GM18909 (cell line): ENCODE measurements around the gene CPT1A.
"Not testable (repeated sequence)": the region's sequence is repeated elsewhere in the genome, so short reads cannot be mapped to it uniquely, and the experiment has no call there.

Experiments
- ATAC-seq: cut with Tn5 transposase; IDR thresholded peaks from one replicate; pipeline ENCODE4 v1.9.1; 2021; ENCODE audit warnings: mild to moderate bottlenecking; ENCODE audit not compliant: unreplicated experiment, poor library complexity

CPT1A gene

DNA sequence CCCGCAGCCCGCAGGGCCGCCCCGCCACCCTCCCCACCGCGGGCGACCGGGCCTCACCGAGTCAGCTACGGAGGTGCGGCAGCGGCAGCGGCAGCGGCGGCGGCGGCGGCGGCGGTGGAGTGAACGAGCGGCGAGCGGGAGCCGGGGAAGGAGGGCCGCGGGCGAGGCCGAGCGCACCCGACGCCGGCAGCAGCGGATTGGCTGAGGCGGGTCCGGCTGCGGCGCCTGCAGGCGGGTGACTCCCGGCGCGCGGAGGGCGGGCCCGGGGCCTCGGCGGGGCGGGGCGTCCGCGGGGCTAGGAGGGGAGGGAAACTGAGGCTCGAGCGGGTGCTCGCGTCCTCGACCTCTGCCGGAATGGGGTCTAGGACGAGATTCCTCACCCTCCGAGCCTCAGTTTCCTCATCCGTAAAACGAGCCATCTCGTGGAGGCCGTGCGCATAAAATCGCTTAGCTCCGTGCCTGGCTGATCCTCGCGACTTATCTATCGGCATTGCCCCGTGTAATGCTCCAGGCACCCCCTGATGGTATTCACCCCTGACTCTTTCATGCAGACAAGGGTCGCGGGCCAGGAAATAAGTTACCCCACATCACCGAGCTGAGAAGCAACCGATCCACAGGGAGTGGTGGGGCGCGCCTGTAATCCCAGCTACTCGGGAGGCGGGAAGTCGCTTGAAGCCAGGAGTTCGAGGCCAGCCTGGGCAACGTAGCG, at the start of gene CPT1A:
TSS of gene CPT1A (minus strand) at position 199 of the 709 bp plus-strand sequence. CDS start 26,442 bp downstream, outside the sequence.
- ATAC-seq: peak; percentile 26

DNA sequence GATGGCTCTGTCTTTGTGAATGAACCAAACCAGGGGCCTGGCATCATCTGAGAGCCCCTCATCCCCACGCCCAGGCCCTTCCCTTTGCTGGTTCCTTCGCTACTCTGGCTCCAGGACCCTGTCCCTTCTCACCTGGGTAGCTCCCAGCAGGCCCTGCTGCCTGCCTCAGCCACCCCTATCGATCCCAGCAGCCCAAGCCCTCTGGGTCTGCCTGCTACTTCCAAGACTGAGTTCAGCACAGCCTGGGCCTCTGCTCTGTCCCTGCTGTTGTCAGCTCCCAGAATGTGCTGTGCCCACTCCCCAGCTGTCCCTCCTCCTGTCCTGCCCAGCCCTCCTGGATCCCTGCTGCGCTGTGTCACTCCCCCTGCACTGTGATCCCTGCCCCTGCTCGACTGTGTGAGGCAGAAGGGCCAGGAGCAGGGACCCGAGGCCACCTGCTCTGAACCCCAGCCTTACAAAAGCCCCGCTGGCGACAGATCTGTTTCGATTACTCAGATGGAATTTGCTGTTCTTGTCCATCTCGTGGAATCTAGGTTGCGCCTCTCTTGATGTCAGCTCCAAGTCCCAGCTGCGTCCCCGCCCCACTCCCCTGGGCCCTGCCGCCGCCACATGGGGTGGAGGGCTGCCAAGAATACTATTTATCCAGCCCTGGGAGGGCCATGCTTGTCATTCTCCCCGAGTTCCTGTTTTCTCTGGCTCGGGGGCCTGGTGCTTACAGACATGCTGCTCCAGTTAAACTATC, 48.9 kb upstream of the CPT1A start:
- no peak for ATAC-seq

DNA sequence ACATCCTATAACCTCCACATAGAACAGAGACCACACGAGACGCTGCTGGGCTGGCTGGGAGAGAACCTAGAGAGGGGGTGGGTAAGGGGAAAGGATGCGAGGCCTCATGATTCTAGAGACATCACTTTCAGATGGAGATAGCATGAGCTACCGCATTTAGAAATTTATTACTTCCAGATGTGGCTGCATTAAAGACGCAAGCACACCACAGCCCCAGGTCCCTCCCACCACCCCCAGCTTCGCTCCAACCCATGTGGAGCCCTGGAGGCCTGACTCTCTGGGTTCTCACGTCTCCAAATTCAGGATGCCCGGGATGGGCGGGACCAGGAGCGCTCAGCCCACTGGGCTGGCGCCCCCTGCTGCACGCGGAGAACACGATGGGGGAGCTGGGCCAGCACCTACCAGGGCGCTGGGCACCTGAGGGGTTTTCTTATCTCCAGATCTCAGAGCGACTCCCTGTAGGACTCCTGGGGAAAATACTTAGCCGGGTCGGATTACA, 48.3 kb upstream of the CPT1A start:
- ATAC-seq: no peak

- ATAC-seq: not testable (repeated sequence)
Measured at GRCh38 chr11:68884827-68885226, 43.1 kb upstream of the CPT1A start.

DNA sequence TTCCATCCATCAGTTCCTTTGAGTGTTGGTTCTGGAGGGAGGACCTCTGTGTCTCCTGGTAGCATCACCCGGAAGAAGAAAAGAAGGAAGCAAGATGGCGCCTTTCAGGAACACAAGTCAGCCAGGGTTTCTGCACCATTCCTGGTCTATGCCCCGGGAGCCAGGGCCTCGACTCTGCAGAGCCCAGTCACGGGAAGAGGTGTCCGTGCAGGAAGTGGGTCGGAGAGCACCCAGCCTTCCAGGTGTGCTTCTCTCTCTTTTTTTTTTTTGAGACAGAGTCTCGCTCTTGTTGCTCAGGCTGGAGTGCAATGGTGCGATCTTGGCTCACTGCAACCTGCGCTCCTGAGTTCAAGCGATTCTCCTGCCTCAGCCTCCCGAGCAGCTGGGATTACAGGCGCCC, 40.7 kb upstream of the CPT1A start:
- no peak for ATAC-seq

GRCh38 chr11:68881320-68881719, 39.6 kb upstream of the CPT1A start:
- ATAC-seq: no peak

DNA sequence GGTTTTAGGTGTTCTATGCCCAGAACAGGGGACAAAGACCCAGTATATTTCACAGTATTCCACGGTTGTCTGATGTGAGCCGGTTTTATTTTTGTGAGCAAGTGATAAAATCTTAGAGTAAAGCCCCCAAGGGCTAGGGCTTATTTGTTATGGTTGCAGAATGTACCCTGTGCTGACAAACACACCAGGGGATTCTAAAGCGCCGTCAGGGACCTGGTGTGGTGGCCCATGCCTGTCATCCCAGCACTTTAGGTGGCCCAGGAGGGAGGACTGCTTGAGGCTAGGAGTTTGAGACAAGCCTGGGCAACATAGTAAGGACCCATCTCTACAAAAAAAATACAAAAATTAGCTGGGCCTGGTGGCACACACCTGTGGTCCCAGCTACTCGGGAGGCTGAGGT, 39.1 kb upstream of the CPT1A start:
- ATAC-seq: no peak

DNA sequence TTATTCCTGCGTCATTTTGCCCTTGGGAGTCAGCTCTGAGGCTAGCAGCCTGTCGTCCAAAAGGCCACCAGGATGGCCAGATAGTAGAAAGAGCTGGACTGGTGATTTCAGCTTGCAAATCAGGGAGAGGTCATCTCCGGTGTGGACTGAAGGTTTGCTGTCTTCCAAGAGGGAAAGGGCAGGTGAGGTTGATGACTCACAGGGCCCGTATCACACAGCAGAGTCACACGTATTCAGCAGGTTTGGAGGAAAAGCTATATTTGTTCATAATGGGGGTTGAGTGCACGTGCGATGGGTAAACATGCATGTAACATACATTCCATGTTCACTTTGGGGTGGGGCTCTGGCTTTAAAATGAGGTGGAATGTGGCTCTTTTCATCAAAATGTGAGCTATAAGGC, 36.3 kb upstream of the CPT1A start:
- ATAC-seq: no peak

GRCh38 chr11:68872216-68873003, 30.7 kb upstream of the CPT1A start:
- ATAC-seq: no peak

DNA sequence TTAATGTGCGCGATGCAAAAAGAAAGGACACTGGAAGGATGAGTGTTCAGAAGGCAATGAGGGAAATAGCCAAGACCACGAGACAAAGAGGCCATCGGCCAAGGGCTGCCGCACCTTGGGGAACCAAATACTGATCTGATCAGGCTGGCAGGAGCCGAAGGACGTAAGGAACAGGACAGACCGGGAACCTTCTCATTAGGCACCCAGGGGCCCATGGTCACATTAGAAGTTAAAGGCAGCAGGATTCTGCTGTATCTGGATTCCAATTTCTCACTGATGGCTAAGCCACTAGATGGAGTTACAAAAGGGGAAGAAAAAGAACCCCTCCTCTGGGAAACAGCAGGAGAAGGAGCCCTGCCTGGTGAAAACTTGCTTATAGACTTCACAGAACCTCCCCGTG, 28.8 kb upstream of the CPT1A start:
- ATAC-seq: no peak

DNA sequence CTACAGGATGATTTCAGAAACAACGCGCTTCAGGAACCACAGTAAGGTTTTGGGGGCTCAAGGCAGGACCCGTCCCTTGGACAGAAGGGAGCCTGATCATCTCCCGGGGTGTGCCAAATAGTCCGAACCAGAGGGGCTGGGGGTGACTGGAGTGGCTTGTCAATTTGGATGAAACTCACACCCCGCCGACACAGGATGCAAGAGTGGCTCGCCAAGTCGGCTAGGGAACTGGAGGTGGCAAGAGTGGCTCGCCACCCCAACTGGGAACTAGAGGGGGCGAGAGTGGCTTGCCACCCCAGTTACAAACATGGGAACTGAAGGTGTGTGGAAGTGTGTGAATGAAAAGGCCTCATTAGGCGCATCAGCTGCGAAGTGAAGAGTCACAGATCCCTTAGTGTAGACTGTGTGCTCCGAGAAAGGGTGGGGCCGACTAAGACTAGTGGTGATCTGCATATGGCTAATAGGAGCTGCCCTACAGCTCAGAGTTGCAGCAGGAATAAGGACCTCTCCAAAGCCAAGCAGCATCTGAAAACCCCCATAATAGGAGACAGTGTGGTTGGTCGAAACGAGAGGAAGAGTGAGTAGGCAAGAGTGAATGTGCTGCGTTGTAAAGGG, 26.6 kb upstream of the CPT1A start:
- ATAC-seq: no peak

DNA sequence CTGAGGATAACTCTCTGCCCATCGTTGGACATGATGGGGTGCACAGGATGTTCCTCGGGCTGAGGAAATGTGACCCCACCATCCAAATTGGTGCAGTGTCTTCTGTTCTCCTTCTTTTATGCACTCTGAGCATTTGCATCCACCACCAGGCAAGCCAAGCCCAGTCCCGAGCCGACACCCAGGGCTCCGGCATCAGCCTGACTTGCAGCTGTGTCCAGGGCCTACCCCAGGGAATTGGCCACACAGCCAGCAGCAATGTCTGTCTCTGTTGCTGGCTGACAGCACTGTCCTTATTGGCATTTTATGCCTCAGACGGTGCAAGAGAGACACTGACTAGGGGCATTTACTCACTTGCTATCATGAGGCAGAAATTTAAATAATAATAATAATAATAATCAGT, 25.4 kb upstream of the CPT1A start:
- no peak for ATAC-seq

DNA sequence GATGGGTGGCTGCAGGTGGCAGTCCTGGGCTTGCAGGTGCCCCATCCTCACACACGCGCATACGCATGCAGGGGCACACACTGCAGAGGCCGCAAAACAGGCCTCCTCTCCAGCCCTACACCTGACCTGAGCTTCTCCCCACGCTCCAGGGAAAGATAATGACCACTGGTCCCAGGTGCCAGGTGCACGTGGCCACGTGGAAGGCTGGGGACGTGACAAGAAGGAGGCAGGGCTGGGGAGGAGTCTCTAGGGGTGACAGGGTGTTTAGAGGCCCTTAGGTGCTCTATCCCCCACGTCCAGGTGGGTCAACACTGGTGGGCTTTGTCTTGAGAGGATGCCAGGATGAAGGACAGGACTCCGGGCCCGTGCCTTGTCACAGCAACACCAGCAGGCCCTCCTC, 23.5 kb upstream of the CPT1A start:
- ATAC-seq: no peak

DNA sequence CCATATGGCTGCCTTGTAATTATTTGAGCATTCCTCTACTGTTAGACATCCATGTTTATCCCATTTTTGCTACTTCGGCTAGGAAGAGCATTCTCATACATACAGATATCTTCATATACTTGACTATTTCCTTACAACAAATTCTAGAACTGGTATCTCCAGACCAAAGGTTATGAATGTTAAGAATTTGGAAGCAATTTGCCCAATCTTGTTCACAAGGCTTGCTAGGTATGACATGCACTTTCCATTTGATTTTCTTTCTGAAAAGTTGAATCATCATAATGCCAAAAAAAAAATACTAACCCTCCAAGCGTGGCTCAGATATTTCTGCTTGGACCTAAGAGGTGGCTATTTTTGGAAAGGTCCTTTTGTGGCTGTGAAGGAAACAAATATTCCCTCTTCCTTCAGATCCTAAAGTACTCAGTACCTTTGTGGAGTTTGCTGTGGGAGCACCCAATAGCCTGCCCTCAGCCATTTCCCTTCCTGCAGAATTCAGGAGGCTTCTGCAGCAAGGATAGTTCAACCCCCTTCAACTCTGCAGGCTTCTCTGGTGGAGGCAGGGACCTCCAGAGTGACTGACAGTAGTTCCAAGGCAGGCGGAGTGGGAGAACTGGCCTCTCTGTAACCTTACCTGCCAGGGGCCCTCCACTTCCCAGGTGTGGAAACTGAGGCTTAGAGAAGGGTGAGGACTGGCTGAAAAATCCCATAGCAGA, 22.0 kb upstream of the CPT1A start:
- no peak for ATAC-seq

- ATAC-seq: no peak
Measured at GRCh38 chr11:68862421-68862820, 20.7 kb upstream of the CPT1A start.

- ATAC-seq: no peak
Measured at GRCh38 chr11:68859123-68859522, 17.4 kb upstream of the CPT1A start.

GRCh38 chr11:68857037-68857586, 15.4 kb upstream of the CPT1A start:
- ATAC-seq: no peak

- not testable (repeated sequence) for ATAC-seq
Measured at GRCh38 chr11:68856425-68857030, 14.8 kb upstream of the CPT1A start.
